ENCODE measurements around the gene PROSER3. TPM values are rescaled to one million over a fixed set of nuclear protein-coding genes. Genes with fewer than 3 reads are reported as not detected.

PROSER3 gene
- total and polyA plus RNA-seq, 7 donors: 4.2 to 16.2 (median 8.7) TPM

- DNase-seq (no peak), ATAC-seq (no peak)
- intact Hi-C loops (cut with DNase I): no loop called here
- Histone ChIP-seq H3K9me3 (no peaks in the 10 kb centered on the region), H3K27me3 (ENCODE audit: insufficient read depth in 3 of 3, low read length in 2 of 3) (no peaks in the 10 kb centered on the region), H3K4me1 (no peaks in the 10 kb centered on the region), H3K27ac (no peak overlapping the region), H3K36me3 (ENCODE audit: insufficient read depth in 1 of 2, low read depth in 1 of 2) (peaks cover 5 to 99% of the 10 kb centered on the region in 2 donors), H3K4me3 (no peak overlapping the region)
- TF ChIP-seq, protein P1, sequence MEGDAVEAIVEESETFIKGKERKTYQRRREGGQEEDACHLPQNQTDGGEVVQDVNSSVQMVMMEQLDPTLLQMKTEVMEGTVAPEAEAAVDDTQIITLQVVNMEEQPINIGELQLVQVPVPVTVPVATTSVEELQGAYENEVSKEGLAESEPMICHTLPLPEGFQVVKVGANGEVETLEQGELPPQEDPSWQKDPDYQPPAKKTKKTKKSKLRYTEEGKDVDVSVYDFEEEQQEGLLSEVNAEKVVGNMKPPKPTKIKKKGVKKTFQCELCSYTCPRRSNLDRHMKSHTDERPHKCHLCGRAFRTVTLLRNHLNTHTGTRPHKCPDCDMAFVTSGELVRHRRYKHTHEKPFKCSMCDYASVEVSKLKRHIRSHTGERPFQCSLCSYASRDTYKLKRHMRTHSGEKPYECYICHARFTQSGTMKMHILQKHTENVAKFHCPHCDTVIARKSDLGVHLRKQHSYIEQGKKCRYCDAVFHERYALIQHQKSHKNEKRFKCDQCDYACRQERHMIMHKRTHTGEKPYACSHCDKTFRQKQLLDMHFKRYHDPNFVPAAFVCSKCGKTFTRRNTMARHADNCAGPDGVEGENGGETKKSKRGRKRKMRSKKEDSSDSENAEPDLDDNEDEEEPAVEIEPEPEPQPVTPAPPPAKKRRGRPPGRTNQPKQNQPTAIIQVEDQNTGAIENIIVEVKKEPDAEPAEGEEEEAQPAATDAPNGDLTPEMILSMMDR (IDR thresholded peaks at IDR 0.05): no peak
- WGBS, 3 donors: 84 to 89% (median 84%) methylated on average over 24 to 25 of the region's 25 CpGs
Measured at GRCh38 chr19:35732540-35733179, 25.3 kb upstream of the PROSER3 start.

DNA sequence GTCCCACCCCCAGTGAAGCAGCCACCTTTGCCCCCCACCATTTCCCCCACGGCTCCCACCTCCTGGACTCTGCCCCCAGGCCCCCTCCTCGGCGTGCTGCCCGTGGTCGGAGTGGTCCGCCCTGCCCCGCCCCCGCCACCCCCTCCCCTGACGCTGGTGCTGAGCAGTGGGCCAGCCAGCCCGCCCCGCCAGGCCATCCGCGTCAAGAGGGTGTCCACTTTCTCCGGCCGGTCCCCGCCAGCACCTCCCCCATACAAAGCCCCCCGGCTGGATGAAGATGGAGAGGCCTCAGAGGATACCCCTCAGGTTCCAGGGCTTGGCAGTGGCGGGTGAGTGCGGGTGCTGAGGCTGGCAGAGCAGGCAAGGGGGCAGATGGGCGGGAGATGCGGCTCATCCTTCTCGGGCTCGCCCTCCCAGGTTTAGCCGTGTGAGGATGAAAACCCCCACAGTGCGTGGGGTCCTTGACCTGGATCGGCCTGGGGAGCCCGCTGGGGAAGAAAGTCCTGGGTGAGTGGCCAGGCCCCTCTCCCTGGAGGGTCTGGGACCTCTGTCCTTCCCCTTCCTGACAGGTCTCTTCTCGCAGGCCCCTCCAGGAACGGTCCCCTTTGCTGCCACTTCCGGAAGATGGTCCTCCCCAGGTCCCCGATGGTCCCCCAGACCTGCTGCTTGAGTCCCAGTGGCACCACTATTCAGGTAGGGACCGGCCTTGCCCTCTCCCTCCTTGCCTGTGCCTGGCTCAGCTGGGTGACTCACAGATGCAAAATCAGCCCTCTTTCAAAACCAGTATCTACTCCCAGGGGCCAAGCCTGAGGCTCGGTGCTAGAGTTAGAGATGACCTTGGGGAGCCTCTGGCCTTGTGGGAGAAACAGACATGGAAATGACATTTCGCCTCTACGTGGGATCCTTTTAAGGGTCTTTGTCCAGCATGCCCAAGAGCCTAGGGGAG lies 24.5 kb upstream of the PROSER3 start:
- intact Hi-C loops (cut with DNase I): no loop called here

GRCh38 chr19:35734273-35734672 lies 23.7 kb upstream of the PROSER3 start:
- Histone ChIP-seq H3K9me3 (no peaks in the 10 kb centered on the region), H3K4me1 (no peaks in the 10 kb centered on the region), H3K36me3 (ENCODE audit: insufficient read depth in 1 of 2, low read depth in 1 of 2) (peaks cover 3 to 99% of the 10 kb centered on the region in 2 donors), H3K27ac (no peak overlapping the region), H3K4me3 (no peak overlapping the region), H3K27me3 (ENCODE audit: insufficient read depth in 3 of 3, low read length in 2 of 3) (no peaks in the 10 kb centered on the region)
- intact Hi-C loops (cut with DNase I): no loop called here
- TF ChIP-seq, protein P1 (IDR thresholded peaks at IDR 0.05): no peak
- WGBS, 3 donors: 84 to 90% (median 88%) methylated on average over 8 of the region's 8 CpGs
- DNase-seq (no peak), ATAC-seq (no peak)

More for the DNA sequence above, 24.5 kb upstream of the PROSER3 start:
- H3K4me1 ChIP-seq: no peaks in the 10 kb centered on the region
- no peak overlapping the region for H3K4me3 ChIP-seq
- H3K27me3 ChIP-seq (ENCODE audit: insufficient read depth in 3 of 3, low read length in 2 of 3): no peaks in the 10 kb centered on the region
- ATAC-seq (peak in 2 of 4 donors; percentile 24 to 30), DNase-seq (no peak)
- WGBS, 3 donors: 88 to 91% (median 90%) methylated on average over 24 to 35 of the region's 35 CpGs
- peaks cover 5 to 99% of the 10 kb centered on the region in 2 donors for H3K36me3 ChIP-seq (ENCODE audit: insufficient read depth in 1 of 2, low read depth in 1 of 2)
- H3K9me3 ChIP-seq: no peaks in the 10 kb centered on the region
- no peak overlapping the region for H3K27ac ChIP-seq
- TF ChIP-seq, protein P1 (IDR thresholded peaks at IDR 0.05): no peak

- intact Hi-C loops (cut with DNase I): no loop called here
- Histone ChIP-seq H3K27ac (no peak overlapping the region), H3K9me3 (no peaks in the 10 kb centered on the region), H3K36me3 (ENCODE audit: insufficient read depth in 1 of 2, low read depth in 1 of 2) (peaks cover 0 to 93% of the 10 kb centered on the region in 2 donors), H3K4me1 (peaks cover 4% of the 10 kb centered on the region), H3K27me3 (ENCODE audit: insufficient read depth in 3 of 3, low read length in 2 of 3) (no peaks in the 10 kb centered on the region), H3K4me3 (no peak overlapping the region)
- no peak for ATAC-seq
- TF ChIP-seq, protein P1 (IDR thresholded peaks at IDR 0.05): no peak
- 70 to 84% (median 73%) methylated on average over 5 of the region's 5 CpGs for WGBS, 3 donors
- DNase-seq: no peak
Measured at GRCh38 chr19:35734889-35735288, 23.1 kb upstream of the PROSER3 start.

All from psoas muscle (tissue), 8 donors.